Adipose tissue (tissue), 3 donors: Measurements from ENCODE around the gene ENTPD7. TPM values are rescaled to one million over a fixed set of nuclear protein-coding genes. Genes with fewer than 3 reads are reported as not detected.
"Not testable (repeated sequence)": the region's sequence is repeated elsewhere in the genome, so short reads cannot be mapped to it uniquely, and the experiment has no call there.

Experiments used
- H3K27ac ChIP-seq: one replicate; pipeline ENCODE4 v1.5.1; 2013; ENCODE audit warnings: low read depth, low read length
- whole genome bisulfite sequencing, 3 donors: extraction: QIAGEN DNeasy Blood & Tissue Kit; methylation state at CpG; one replicate each; pipeline ENCODE4 v1.1.7; 2013; 5-methylcytosine and 5-hydroxymethylcytosine counted together
- polyA plus RNA-seq, 3 donors: library from polyadenylated mRNA; stranded (reverse); fragments of 200-250 nt; gene quantifications; one replicate each; pipeline ENCODE4 v1.2.3, GENCODE V29; 2013
- donor health status: healthy with polysubstance abuse.
- donor health status: Bipolar disorder and iron deficiency.
- donor health status: healthy.

The ENTPD7 gene
- polyA plus RNA-seq = 1 to 10 TPM; 1.0 to 4.5 (median 2.6) TPM

- 0 to 1% (median 0%) methylated on average over 70 to 71 of the region's 71 CpGs for WGBS, 3 donors
- H3K27ac ChIP-seq = no peak within 1 kb of the TSS
Observed at GRCh38 chr10:99659031-99659867, at the start of gene ENTPD7. ENTPD7 (plus strand) TSS chr10:99659509; CDS start chr10:99659957, 448 bp downstream.

GRCh38 chr10:99610221-99610620, 49.1 kb upstream of the ENTPD7 start:
- H3K27ac ChIP-seq = no peak overlapping the region
- WGBS, 3 donors = 82 to 97% (median 85%) methylated on average over 3 of the region's 3 CpGs

GRCh38 chr10:99611326-99611725, 48.0 kb upstream of the ENTPD7 start:
- 37 to 85% (median 50%) methylated on average over 4 of the region's 4 CpGs for WGBS, 3 donors
- H3K27ac ChIP-seq = no peak overlapping the region

- WGBS, 3 donors = 24 to 27% (median 26%) methylated on average over 7 of the region's 7 CpGs
- no peak overlapping the region for H3K27ac ChIP-seq
Observed at GRCh38 chr10:99612167-99612831, 47.0 kb upstream of the ENTPD7 start.

- H3K27ac ChIP-seq = no peak overlapping the region
- 51 to 64% (median 56%) methylated on average over 4 of the region's 4 CpGs for WGBS, 3 donors
Observed at GRCh38 chr10:99615426-99615825, 43.9 kb upstream of the ENTPD7 start.

GRCh38 chr10:99617696-99618095, 41.6 kb upstream of the ENTPD7 start:
- no peak overlapping the region for H3K27ac ChIP-seq
- 52 to 56% (median 55%) methylated on average over 2 of the region's 2 CpGs for WGBS, 3 donors

- H3K27ac ChIP-seq = peak overlapping the region; percentile 3
- WGBS, 3 donors = 1% methylated on average over 9 of the region's 9 CpGs
Observed at GRCh38 chr10:99619090-99619800, 40.1 kb upstream of the ENTPD7 start.

- H3K27ac ChIP-seq = peak within 1 kb of the TSS; percentile 84
- 0 to 1% (median 1%) methylated on average over 49 to 75 of the region's 75 CpGs for WGBS, 3 donors
Observed at GRCh38 chr10:99619851-99620710, 39.2 kb upstream of the ENTPD7 start, which contains the start of gene SLC25A28. SLC25A28 (minus strand) TSS chr10:99620439; CDS start chr10:99620335, 104 bp downstream.

- WGBS, 3 donors = 0 to 1% (median 0%) methylated on average over 77 to 78 of the region's 78 CpGs
Observed at GRCh38 chr10:99620711-99621453, 38.4 kb upstream of the ENTPD7 start.

GRCh38 chr10:99621454-99622251, 37.7 kb upstream of the ENTPD7 start:
- 13 to 16% (median 15%) methylated on average over 31 of the region's 31 CpGs for WGBS, 3 donors
- H3K27ac ChIP-seq = peak overlapping the region; percentile 84

More at GRCh38 chr10:99620711-99621453, 38.4 kb upstream of the ENTPD7 start:
- H3K27ac ChIP-seq = peak overlapping the region; percentile 84

GRCh38 chr10:99623919-99624318, 35.4 kb upstream of the ENTPD7 start:
- H3K27ac ChIP-seq = no peak overlapping the region

GRCh38 chr10:99625124-99625523, 34.2 kb upstream of the ENTPD7 start:
- 63 to 82% (median 63%) methylated on average over 3 of the region's 3 CpGs for WGBS, 3 donors
- not testable (repeated sequence) for H3K27ac ChIP-seq

- WGBS, 3 donors = 68 to 90% (median 85%) methylated on average over 1 of the region's 1 CpG
- H3K27ac ChIP-seq = no peak overlapping the region
Observed at GRCh38 chr10:99628923-99629624, 30.2 kb upstream of the ENTPD7 start.

- WGBS, 3 donors = 58 to 89% (median 61%) methylated on average over 3 of the region's 3 CpGs
- no peak overlapping the region for H3K27ac ChIP-seq
Observed at GRCh38 chr10:99629625-99629978, 29.7 kb upstream of the ENTPD7 start.

GRCh38 chr10:99630433-99630832, 28.9 kb upstream of the ENTPD7 start:
- H3K27ac ChIP-seq = no peak overlapping the region
- WGBS, 3 donors = 17 to 28% (median 22%) methylated on average over 2 of the region's 2 CpGs

- H3K27ac ChIP-seq = no peak overlapping the region
Observed at GRCh38 chr10:99630991-99631390, 28.3 kb upstream of the ENTPD7 start.
